GM18517 (cell line): ENCODE data around the gene HSPB8.

Experiments used
- ATAC-seq: cut with Tn5 transposase; IDR thresholded peaks from one replicate; pipeline ENCODE4 v1.9.1; 2021; ENCODE audit warnings: mild to moderate bottlenecking, moderate library complexity; ENCODE audit not compliant: unreplicated experiment

The HSPB8 gene

GRCh38 chr12:119169150-119169549 lies 9.6 kb upstream of the HSPB8 start:
- ATAC-seq = no peak

DNA sequence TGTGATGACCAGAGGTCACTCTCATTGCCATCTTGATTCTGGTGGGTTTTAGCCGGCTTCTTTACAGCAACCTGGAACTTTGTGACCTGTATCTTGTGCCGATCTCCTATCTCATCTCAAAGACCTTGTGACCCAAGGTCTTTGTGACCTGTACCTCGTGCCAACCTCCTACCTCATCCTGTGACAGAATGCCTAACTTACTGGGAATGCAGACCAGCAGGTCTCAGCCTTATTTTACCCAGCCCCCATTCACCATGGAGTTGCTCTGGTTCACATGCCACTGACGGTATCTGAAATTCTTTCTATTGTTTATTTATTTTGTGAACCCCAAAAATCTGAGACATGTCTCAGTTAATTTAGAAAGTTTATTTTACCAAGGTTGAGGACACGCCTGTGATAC lies 7.4 kb upstream of the HSPB8 start:
- ATAC-seq = no peak

- ATAC-seq = no peak
Observed at GRCh38 chr12:119171691-119172425, 6.9 kb upstream of the HSPB8 start.

- no peak for ATAC-seq
Observed at GRCh38 chr12:119175081-119175480, 3.6 kb upstream of the HSPB8 start.

DNA sequence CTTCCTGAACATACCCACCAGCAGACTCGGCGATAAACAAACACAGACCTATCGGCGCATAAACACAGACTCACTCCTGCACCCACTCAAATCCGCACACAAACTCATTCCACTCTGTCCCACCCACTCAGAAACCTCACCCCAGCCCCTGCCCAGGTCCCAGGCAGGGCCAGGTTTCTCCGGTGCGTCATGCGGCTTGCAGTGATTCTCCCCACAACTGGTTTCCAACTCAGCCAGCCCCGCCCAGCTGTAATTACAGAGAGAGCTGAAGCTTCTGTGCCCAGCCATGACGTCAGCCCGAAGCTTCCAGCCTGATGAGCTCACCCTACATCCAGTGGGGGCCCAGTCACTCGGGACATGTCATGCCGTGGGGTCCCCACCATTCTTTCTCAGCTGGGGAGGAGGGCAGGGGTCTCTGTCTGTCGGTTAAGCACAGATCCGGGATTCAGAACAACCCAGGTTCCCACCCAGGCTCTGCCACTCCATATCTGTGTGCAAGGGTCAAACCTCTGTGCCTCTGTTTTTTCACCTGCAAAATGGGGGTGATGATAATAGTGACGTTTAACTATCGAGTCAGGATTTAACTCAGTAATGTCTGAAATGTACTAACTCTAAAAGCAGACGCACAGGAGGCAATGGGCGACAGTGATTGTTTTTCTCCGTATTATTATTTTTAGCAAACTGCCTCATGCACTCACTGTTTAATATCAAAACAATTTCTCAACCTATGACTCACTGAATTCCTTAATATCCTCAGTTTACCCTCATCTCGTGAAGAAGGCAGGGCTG lies 2.3 kb upstream of the HSPB8 start:
- no peak for ATAC-seq

GRCh38 chr12:119177056-119177325 lies 1.7 kb upstream of the HSPB8 start:
- no peak for ATAC-seq

DNA sequence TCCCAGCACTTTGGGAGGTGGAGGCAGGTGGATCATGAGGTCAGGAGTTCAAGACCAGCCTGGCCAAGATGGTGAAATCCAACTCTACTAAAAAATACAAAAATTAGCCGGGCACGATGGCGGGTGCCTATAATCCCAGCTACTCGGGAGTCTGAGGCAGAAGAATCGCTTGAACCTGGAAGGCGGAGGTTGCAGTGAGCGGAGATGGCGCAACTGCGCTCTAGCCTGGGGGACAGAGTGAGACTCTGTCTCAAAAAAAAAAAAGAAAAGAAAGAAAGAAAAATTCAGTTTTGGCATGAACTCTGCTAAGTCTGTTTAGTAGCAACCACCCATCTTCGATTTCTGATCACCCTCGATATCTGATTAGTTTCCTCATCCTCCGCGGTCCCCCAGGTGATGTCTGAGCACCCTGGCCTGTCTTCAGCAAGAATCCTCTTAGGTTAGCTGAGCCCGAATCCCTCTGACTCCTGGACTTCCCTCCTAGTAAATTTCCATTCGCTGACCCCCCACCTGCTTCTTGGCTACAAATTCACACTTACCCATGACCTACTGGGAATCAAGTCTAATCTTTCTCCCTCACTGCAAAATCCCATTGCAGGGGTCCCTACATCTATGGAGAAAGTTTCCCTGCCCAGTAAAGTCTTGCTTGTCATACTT lies 879 bp upstream of the HSPB8 start:
- no peak for ATAC-seq

- no peak for ATAC-seq
Observed at GRCh38 chr12:119179335-119180021, 747 bp downstream of the HSPB8 start.

DNA sequence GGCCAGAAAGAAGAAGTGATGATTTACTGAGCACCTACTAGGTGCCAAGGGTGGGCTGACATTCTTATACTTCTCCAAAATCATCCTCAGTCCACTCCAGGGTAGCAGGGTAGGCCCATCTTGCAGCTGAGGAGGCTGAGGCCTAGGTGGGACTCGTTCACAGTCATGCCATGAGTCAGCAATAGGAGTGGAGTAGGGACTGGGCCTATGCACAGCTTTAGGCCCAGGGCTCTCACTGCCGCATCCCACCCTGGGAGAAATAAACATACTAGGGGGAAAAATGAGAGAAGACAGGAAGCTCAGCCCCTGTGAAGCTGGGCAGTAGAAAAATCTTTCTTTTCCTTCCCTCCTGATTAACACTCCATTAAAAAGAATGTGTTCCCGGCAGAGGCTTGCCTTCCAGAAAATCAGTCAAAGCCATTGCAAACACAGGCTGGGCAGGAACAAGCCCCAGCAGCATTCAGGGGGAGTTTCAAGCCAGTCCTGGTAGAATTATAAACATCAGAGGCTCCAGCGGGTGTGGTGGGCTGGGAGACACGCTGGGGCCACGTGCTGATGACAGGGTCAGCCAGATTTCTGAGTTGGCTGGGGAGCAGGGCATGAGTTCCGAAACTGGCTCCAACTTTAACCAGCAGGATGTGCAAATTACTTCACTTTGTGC lies 1.8 kb downstream of the HSPB8 start:
- no peak for ATAC-seq

DNA sequence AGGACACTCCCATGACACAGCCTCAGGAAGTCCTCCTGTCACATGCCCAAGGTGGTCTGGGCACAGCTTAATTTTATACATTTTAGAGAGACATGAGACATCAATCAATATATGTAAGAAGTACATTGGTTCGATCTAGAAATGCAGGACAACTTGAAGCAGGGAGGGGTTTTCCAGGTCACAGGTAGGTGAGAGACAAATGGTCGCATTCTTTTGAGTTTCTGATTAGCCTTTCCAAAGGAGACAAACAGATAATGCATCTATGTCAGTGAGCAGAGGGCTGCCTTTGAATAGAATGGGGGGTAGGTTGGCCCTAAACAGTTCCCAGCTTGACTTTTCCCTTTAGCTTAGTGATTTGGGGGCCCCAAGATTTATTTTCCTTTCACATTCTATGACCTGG lies 2.5 kb downstream of the HSPB8 start:
- ATAC-seq = no peak

GRCh38 chr12:119181944-119182343 lies 3.2 kb downstream of the HSPB8 start:
- no peak for ATAC-seq

DNA sequence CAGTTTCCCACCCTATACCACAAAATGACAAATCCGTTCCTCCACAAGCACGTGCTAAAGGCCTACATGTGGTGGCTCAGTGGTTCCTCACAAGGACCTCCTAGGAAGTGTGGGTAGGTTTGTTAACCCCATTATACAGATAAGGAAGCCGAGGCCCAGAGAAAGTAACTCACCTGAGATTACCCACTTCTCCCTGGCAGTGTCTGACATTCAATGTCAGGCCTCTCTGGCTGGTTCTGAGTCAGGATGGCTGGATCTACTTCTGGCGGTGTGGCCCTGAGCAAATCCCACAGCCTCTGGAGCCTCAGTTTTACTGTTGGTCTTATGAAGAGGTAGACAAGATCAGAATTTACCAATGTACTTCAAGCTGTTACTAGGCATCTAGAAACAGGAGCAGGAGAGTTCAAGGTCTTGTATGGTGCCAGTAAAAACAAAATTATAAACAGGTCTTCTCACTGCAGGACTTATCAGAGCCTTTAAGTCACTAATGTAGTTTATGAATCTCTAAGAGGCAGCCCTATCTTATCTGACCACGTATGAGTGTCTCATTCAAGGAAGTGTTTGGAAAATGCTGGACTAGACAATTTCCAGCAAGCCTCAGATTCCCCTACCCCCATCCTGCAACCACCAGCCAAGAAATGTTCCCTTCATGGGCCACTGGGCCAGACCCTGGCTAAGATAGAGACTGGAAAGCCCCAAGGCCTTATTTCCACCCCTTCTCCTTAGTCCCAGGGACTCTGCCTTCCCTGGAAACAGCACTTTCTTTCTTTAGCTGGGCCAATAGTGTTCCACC lies 4.2 kb downstream of the HSPB8 start:
- no peak for ATAC-seq

DNA sequence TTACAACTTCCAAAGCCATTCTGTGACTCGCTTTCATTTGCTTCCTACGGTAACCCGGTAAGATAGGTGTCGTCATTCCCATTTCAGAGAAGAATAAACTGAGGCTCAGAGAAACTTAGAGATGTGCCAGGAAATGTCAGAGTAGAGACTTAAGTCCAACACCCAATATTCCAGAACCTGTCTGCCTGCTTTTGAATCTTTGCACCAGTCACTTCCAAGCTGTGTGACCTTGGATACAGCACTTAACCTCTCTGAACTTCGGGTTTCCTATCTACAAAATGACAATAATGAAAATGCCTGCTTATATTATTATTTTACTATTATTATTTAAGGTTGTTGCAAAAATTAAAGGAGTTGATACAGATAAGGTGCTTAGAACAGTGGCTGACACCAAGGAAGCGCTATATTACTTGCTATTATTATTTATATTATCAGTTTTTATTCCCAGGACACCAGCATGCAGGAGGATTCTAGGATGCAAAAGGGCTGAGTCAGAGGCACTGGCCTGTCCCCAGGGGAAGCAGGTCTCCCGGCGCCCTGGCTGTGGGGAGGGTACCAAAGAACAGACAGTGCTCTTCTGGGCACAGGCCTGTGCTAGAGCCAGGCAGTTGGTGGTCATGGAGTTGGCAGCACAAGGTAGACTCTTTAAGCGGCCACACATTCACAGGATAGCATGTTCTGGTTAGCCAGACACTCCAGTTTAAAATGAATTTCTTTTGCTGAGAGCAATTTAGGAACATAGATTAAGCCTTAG lies 5.4 kb downstream of the HSPB8 start:
- ATAC-seq = no peak

GRCh38 chr12:119195256-119195655 lies 16.5 kb downstream of the HSPB8 start:
- no peak for ATAC-seq

DNA sequence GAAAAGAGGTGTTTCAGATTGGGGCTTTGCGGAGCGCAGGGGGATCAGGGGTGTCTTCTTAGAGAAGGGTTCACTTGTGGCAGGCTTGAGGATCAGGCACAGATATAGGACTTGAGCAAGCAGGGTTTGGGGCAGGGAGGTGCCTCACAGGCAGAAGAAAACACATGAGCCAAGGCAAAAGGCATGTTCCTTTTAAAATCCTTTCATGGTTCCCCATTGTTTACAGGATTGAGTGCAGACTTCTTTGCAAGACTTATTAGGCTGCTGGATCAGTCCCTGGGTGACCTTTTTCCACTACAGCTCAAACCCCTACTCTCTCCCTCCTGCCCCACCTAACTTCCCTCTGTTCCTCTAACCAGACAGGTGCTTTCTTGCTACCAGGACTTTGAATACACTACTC lies 19.7 kb downstream of the HSPB8 start:
- ATAC-seq = no peak

- ATAC-seq = no peak
Observed at GRCh38 chr12:119200601-119201000, 21.9 kb downstream of the HSPB8 start.

DNA sequence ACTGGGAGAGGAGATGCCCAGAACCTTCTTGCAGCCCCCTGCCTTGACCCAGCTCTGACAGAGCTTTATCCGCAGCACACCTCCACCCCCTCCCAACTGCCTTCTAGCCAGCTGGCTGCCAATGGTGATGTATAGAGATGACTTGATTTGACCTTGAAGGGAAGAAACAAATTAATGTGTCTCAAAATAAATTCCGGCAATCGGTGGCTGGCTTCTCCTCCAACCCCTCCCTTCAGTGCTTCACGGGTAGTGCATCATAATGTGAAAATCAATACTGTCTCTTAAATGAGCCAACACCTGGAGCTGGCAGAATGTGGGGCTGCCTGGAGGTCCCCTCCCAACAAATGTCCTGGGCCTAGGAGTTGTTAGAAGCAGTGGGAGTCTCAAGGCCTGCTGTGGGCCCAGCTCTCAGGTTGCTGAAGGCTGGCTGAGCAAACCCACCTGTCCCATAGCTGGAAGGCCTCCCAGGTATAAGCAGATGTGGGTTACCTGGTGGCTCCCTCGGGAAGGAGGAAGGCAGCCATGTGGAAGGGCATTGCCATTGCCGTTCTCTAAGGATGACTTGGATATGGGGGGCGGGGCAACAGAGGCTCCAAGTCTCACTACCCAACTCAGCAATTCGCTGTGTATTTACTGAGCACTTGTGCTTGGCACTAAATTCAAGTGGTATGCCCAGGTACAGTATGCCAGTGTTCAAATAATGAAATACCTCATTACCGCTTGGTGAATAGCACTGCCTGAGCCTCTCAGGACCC lies 23.2 kb downstream of the HSPB8 start:
- no peak for ATAC-seq

- no peak for ATAC-seq
Observed at GRCh38 chr12:119202544-119202943, 23.8 kb downstream of the HSPB8 start.

DNA sequence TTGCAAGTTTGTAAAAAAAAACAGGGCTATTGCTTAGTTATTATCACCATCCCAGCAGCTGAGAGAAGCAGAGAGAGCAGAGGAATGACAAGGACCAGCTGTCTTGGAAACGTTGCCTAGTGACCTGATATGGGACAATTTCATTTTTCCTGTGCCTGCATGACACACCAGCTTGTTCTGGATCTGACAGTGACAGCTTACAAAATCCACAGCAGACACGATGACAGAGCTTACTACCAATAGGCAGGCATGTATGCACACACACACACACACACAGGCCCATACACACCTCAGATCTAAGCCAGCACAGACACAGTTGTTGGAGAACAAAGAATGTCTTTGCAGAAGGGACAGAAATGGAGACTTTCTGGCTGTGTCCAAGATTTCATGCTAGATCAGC lies 25.4 kb downstream of the HSPB8 start:
- no peak for ATAC-seq
